Upper lobe of left lung (tissue), 6 donors: ENCODE measurements around the gene STARD10. TPM values are rescaled to one million over a fixed set of nuclear protein-coding genes. Genes with fewer than 3 reads are reported as not detected.

Experiments
- ATAC-seq, 2 donors: fragments of 200-7000 bp; cut with Tn5 transposase; one replicate each; pipeline ENCODE4 v1.9.1; 2022; ENCODE audit warnings: mild to moderate bottlenecking in 2 of 2, moderate library complexity in 2 of 2; ENCODE audit not compliant: low FRiP score in 2 of 2
- DNase-seq, 2 donors: peaks; one replicate each; pipeline ENCODE4 v3.0.0-alpha.2; 2019 to 2020
- H3K27ac ChIP-seq, 4 donors: fragments of 200-600 bp; sonication (generic); one replicate each; pipeline ENCODE4 v1.5.1; 2016 to 2019
- H3K27me3 ChIP-seq, 4 donors: fragments of 200-600 bp; sonication (generic); one replicate each; pipeline ENCODE4 v1.5.1; 2017 to 2019
- H3K36me3 ChIP-seq, 4 donors: fragments of 200-600 bp; sonication (generic); one replicate each; pipeline ENCODE4 v1.5.1; 2016 to 2019
- H3K4me1 ChIP-seq, 4 donors: fragments of 200-600 bp; sonication (generic); one replicate each; pipeline ENCODE4 v1.5.1; 2018 to 2019
- H3K4me3 ChIP-seq, 4 donors: fragments of 200-600 bp; sonication (generic); one replicate each; pipeline ENCODE4 v1.5.1; 2017 to 2019; ENCODE audit warnings: mild to moderate bottlenecking in 2 of 4, moderate library complexity in 1 of 4
- H3K9me3 ChIP-seq, 4 donors: fragments of 200-600 bp; sonication (generic); one replicate each; pipeline ENCODE4 v1.5.1; 2018 to 2019
- EP300 ChIP-seq, 4 donors: sonication (generic); formaldehyde crosslinking; IDR thresholded peaks; one replicate each; pipeline ENCODE4 v1.5.1; 2017; ENCODE audit warnings: antibody characterized with exemption in 4 of 4, control low read depth in 2 of 4
- POLR2A ChIP-seq, 4 donors: fragments of 450-650 bp; IDR thresholded peaks; one replicate each; pipeline ENCODE4 v1.5.1; 2016 to 2017; ENCODE audit warnings: antibody characterized with exemption in 4 of 4, mild to moderate bottlenecking in 2 of 4
- POLR2AphosphoS5 ChIP-seq, 2 donors: sonication (generic); formaldehyde crosslinking; IDR thresholded peaks; one replicate each; pipeline ENCODE4 v1.5.1; 2017; ENCODE audit warnings: antibody characterized with exemption in 2 of 2
- WGBS, 2 donors: methylation state at CpG; one replicate each; pipeline ENCODE4 v1.1.5; 2017 to 2018; 5-methylcytosine and 5-hydroxymethylcytosine counted together
- total RNA-seq, 6 donors: library from RNA; depleted of rRNA in 4 of 6; stranded (reverse); fragments of >200 nt in 4 of 6; gene quantifications; one replicate each; pipeline versions ENCODE4 v1.1.0 to v1.2.1, GENCODE V29; 2016 to 2021
- TF ChIP-seq, protein P1 (sequence below), 6 experiments: fragments of 450-650 bp in 4 of 6; fragments of 200-600 bp in 2 of 6; sonication (generic) in 2 of 6; IDR thresholded peaks; one replicate each; pipeline ENCODE4 v1.5.1; 2016 to 2019; ENCODE audit warnings: antibody characterized with exemption in 6 of 6
- donor health status: DM: no; HTN: no; CAD: no; lungs with moderate emphysema.
- donor health status: DM: no; HTN: yes; CAD: no; lungs with severe emphysema.

The STARD10 gene
- total RNA-seq, 6 donors from 2014 or later, result 93.2 to 227 (median 151) TPM

DNA sequence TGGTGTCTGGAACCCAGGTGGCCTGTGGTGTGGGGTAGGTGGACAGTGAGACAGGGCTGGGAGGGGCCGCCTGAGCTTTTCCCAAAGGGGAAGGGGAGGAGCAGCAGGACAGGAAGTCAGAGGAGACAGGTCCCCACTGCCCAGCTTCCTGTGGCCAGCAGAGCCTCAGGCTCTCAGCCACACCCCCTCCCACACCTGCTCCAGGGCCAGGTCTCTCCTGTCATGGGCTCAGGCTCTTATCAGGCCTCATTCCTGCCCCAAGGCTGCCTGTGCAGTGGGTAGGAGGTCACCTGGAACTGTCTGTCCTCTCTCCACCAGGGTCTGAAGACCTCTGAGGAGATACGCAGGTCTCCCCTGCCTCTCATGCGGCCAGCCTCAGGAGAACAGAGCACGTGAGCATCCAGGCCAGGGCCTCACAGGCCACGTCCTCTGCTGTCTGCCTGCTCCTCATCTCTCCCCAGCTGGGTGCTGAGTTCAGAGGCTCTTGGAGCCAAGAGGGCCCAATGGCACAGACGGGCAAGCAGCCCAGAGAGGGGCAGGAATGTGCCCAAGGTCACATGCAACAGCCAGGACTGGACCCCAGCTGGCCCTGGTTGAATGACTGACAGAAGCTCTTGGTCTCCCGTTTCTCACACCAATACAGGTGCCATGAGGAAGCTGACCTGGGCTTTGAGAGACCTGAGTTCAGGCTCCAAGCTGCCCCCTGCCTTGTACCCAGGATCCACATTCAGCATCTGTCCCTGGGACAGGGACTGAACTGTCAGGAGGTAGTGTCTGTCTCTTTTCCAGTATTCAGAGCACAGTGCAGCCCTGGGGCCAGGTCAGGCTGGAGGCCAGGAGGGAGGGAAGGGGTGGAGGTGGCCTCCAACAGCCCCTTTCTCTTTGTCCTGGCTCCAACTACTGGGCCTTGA lies 16.7 kb downstream of the STARD10 start:
- no peak for ATAC-seq
- Histone ChIP-seq H3K27ac (peak overlapping the region in 3 of 4 donors; percentile 4 to 53 (median 22)), H3K36me3 (no peaks in the 10 kb centered on the region), H3K4me3 (no peak overlapping the region), H3K4me1 (peaks cover 35 to 65% (median 51%) of the 10 kb centered on the region in 4 donors), H3K9me3 (no peaks in the 10 kb centered on the region), H3K27me3 (no peaks in the 10 kb centered on the region)
- 60 to 85% methylated on average over 1 to 7 of the region's 7 CpGs for WGBS, 2 donors
- TF ChIP-seq EP300 (IDR thresholded peaks at IDR 0.05) (no peak), POLR2AphosphoS5 (IDR thresholded peaks at IDR 0.05) (no peak), POLR2A (IDR thresholded peaks at IDR 0.05) (no peak)
- TF ChIP-seq, protein P1, sequence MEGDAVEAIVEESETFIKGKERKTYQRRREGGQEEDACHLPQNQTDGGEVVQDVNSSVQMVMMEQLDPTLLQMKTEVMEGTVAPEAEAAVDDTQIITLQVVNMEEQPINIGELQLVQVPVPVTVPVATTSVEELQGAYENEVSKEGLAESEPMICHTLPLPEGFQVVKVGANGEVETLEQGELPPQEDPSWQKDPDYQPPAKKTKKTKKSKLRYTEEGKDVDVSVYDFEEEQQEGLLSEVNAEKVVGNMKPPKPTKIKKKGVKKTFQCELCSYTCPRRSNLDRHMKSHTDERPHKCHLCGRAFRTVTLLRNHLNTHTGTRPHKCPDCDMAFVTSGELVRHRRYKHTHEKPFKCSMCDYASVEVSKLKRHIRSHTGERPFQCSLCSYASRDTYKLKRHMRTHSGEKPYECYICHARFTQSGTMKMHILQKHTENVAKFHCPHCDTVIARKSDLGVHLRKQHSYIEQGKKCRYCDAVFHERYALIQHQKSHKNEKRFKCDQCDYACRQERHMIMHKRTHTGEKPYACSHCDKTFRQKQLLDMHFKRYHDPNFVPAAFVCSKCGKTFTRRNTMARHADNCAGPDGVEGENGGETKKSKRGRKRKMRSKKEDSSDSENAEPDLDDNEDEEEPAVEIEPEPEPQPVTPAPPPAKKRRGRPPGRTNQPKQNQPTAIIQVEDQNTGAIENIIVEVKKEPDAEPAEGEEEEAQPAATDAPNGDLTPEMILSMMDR (IDR thresholded peaks at IDR 0.05), result no peak
- peak in 1 of 2 donors; percentile 60 for DNase-seq

DNA sequence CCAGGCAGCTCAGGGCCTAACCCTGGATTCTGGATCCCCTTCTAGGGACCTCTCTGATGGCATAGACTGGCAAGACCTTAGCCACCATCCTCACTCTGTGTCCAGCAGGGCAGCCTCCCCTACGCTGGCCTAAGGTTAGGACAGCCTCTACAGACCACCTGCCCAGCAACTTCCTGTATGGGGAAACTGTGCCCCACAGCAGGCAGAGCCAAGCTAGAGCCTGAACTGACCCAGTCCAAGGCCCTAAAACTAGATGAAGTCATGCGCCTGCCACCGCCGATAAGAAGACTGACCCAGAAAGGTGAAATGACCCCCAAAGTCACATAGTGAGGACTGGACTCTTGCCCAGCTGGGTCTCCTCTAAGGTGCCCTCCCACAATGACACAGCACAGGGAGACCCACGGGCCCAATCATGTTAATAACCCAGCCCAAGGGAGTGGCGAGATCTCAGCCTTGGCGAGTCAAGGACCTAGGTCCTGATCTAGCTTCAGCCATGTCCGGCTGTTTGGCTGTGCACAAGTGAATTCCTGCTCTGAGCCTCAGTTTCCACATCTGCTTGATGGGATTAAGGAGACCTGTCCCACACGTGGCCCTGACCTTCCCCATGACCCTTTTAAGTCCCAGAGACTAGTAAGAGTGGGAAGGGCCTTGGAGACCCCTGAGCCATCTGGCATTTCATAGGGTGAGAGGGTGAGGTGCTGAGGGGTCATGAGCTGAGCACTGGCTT lies 17.6 kb downstream of the STARD10 start:
- Histone ChIP-seq H3K36me3 (no peaks in the 10 kb centered on the region), H3K4me3 (no peak overlapping the region), H3K27me3 (no peaks in the 10 kb centered on the region), H3K27ac (peak overlapping the region in 1 of 4 donors; percentile 22), H3K9me3 (no peaks in the 10 kb centered on the region), H3K4me1 (peaks cover 31 to 61% (median 48%) of the 10 kb centered on the region in 4 donors)
- WGBS, 2 donors, result 72 to 82% methylated on average over 5 to 9 of the region's 9 CpGs
- TF ChIP-seq POLR2AphosphoS5 (IDR thresholded peaks at IDR 0.05), result no peak
- TF ChIP-seq, protein P1 (IDR thresholded peaks at IDR 0.05), result no peak
- TF ChIP-seq POLR2A (IDR thresholded peaks at IDR 0.05), result no peak
- TF ChIP-seq EP300 (IDR thresholded peaks at IDR 0.05), result no peak
- ATAC-seq (no peak), DNase-seq (no peak)

DNA sequence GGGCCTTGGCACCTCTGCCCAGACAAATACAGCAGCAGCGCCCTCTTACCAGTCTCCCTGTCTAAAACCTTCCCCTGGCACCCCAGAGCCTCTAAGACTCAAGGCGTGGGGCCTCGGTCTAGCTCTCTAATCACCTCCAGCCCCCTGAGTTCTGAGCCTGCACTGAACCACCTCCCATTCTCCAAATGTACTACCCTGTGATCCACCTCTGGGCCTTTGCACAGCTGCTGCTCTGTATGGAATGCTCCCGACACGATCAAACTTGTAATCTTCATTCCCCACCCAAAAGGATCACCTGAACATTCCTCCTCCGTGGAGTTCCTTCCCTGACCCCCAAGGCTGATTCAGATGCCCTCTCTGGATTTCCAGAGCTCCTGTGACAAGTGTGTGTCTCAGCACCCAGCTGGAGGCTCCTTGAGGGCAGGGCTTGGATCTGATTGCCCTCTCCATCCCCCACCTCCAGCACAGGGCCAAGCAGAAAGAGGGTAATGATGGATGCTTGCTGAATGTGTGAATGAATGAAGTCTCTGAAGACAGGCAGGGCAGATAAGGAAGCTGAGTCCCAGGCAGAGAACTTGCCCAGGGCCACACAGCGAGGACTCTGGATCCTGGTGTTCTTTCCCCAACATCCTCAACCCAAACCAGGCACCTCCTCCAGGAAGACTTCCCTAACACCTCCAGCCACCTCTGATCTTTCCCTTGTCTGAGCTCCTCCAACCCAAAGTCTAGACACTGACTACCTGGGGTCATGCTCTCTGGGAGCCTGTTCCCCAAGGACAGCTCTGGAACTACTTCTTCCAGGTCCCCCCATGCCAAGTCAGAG lies 18.3 kb downstream of the STARD10 start:
- DNase-seq (no peak), ATAC-seq (no peak)
- Histone ChIP-seq H3K4me3 (no peak overlapping the region), H3K9me3 (no peaks in the 10 kb centered on the region), H3K27me3 (no peaks in the 10 kb centered on the region), H3K4me1 (peaks cover 23 to 53% (median 41%) of the 10 kb centered on the region in 4 donors), H3K27ac (no peak overlapping the region), H3K36me3 (no peaks in the 10 kb centered on the region)
- TF ChIP-seq, protein P1 (IDR thresholded peaks at IDR 0.05), result no peak
- TF ChIP-seq POLR2AphosphoS5 (IDR thresholded peaks at IDR 0.05) (no peak), POLR2A (IDR thresholded peaks at IDR 0.05) (no peak), EP300 (IDR thresholded peaks at IDR 0.05) (no peak)
- WGBS, 2 donors, result 89 to 91% methylated on average over 7 of the region's 7 CpGs

DNA sequence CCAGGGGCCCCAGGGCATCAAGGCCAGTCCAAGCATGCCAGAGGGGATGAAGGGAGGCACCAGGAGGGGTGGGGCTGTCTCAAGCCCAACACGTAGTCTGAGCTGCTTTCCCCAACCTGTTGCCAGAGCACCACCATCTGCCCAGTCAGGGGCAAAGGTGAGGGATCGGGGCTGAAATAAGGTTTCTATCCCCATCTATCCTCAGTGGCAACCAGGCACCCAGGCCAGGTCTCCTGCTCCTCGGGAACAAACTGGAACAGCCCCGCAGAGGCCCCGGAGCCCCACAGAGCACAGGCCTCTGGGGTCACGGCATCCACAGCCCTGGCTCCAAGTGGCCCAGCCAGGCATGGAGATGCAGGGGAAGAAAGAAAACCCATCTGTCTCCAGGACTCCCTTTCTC lies 19.3 kb downstream of the STARD10 start:
- 81% methylated on average over 6 of the region's 6 CpGs; no CpG with 5 or more reads in 1 of the 2 donors for WGBS, 2 donors
- peaks cover 13 to 43% (median 33%) of the 10 kb centered on the region in 4 donors for H3K4me1 ChIP-seq

More for the DNA sequence above, 19.3 kb downstream of the STARD10 start:
- ATAC-seq (no peak), DNase-seq (no peak)
- Histone ChIP-seq H3K27ac (no peak overlapping the region), H3K4me3 (no peak overlapping the region), H3K27me3 (no peaks in the 10 kb centered on the region), H3K9me3 (no peaks in the 10 kb centered on the region), H3K36me3 (no peaks in the 10 kb centered on the region)
- TF ChIP-seq, protein P1 (IDR thresholded peaks at IDR 0.05), result no peak
- no peak for TF ChIP-seq POLR2A (IDR thresholded peaks at IDR 0.05)
